SU-DHL-6 (cell line): ENCODE results near the gene THAP12.

Experiments used
- H2AFZ ChIP-seq: fragments of 200-600 bp; sonication (generic); 2 replicates; pipeline ENCODE4 v1.6.1; 2014; ENCODE audit warnings: low read depth, mild to moderate bottlenecking, moderate library complexity, mixed read lengths, antibody characterized with exemption, low read length; ENCODE audit not compliant: severe bottlenecking
- H3F3A ChIP-seq: fragments of 200-600 bp; shearing (Covaris generic); 2 replicates; pipeline ENCODE4 v1.6.0; 2016; ENCODE audit warnings: antibody characterized with exemption, mild to moderate bottlenecking; ENCODE audit not compliant: insufficient read depth
- H3K27ac ChIP-seq: fragments of 200-600 bp; sonication (generic); 2 replicates; pipeline ENCODE4 v1.5.1; 2016; ENCODE audit warnings: low read depth, mild to moderate bottlenecking, low read length, moderate library complexity, mixed read lengths
- H3K27me3 ChIP-seq: fragments of 200-600 bp; sonication (generic), shearing (Covaris generic); 2 replicates; pipeline ENCODE4 v1.6.0; 2014; ENCODE audit warnings: mild to moderate bottlenecking, low read length
- H3K36me3 ChIP-seq: fragments of 200-600 bp; sonication (generic); 2 replicates; pipeline ENCODE4 v1.6.1; 2014; ENCODE audit warnings: mild to moderate bottlenecking, low read length, mixed read lengths
- H3K4me2 ChIP-seq: fragments of 300-600, 200-600 bp; shearing (Covaris generic), sonication (generic); 2 replicates; pipeline ENCODE4 v1.6.0; 2014; ENCODE audit warnings: low read length, low read depth, mild to moderate bottlenecking; ENCODE audit not compliant: poor library complexity, severe bottlenecking
- H3K4me3 ChIP-seq: fragments of 200-600 bp; sonication (generic); 2 replicates; pipeline ENCODE4 v1.5.1; 2014; ENCODE audit warnings: antibody characterized with exemption, low read length, mild to moderate bottlenecking, mixed read lengths; ENCODE audit not compliant: insufficient read depth, poor library complexity, severe bottlenecking
- H3K79me2 ChIP-seq: fragments of 200-600 bp; sonication (generic); 2 replicates; pipeline ENCODE4 v1.6.1; 2014; ENCODE audit warnings: mild to moderate bottlenecking, low read length, moderate library complexity; ENCODE audit not compliant: insufficient read depth
- H3K9ac ChIP-seq: fragments of 200-600 bp; sonication (generic); 2 replicates; pipeline ENCODE4 v1.7.0; 2014; ENCODE audit warnings: mild to moderate bottlenecking, low read length
- H3K9me2 ChIP-seq: fragments of 200-600 bp; sonication (generic); replicated peaks from 2 replicates; pipeline ENCODE4 v1.6.1; 2014; ENCODE audit warnings: low read length; ENCODE audit not compliant: insufficient read depth
- H3K9me3 ChIP-seq: fragments of 200-600 bp; sonication (generic); 2 replicates; pipeline ENCODE4 v1.6.1; 2014; ENCODE audit warnings: low read length, mixed read lengths; ENCODE audit not compliant: insufficient read depth
- H4K20me1 ChIP-seq: fragments of 200-600 bp; sonication (generic); 2 replicates; pipeline ENCODE4 v1.6.1; 2014; ENCODE audit warnings: low read depth, mild to moderate bottlenecking, antibody characterized with exemption, low read length, moderate library complexity, mixed read lengths
- EZH2phosphoT487 ChIP-seq: fragments of 200-600 bp; sonication (generic), shearing (Covaris generic); conservative IDR thresholded peaks from 2 replicates; pipeline ENCODE4 v1.6.1; 2018; ENCODE audit warnings: mild to moderate bottlenecking, antibody characterized with exemption, low read length, moderate library complexity, mixed read lengths
- TF ChIP-seq, protein P1 (sequence below): fragments of 200-600 bp; sonication (generic); IDR thresholded peaks from one replicate; pipeline ENCODE4 v1.5.1; 2017; ENCODE audit warnings: antibody characterized with exemption, mild to moderate bottlenecking, low read length, moderate library complexity; ENCODE audit not compliant: insufficient read depth, poor library complexity, severe bottlenecking

The THAP12 gene

DNA sequence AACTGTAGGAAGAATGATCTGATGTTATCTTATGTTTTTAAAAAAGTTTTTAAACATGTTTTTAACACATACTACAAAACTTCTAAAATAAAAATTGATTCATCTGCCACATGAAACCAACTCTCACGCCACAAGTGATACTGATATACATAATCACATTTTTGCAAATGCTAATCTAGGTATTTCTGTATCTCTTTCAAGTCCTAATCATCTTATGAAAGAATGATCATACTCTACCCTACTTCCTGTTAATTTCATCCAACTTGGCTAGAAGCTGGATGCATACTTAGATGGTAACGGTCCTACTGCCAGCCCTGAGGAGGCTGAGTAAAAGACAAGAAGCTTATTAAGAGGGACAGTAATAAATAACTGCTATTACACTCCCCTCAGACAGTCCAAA lies 19.2 kb downstream of the THAP12 start:
- H3K36me3 ChIP-seq, result peaks cover 31% of the 10 kb centered on the region; the same call in 1 of the 2 replicates

DNA sequence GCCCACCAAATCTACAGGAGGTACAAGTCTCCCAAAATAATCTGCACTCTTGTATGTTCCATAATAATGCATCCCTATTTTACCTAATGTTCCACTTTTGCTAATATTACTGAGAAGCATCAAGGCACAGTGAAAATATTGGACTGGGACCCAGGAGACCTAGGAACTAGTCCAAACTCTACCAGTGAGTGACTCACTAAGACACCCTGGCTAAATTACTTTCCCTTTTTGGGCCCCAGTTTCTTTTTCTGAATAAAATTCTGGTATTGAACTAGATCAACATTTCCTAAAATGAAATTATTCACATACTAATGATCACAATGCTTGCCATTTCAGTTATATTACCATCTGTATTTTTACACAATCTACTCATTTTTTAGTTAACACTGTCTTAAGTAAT lies 19.6 kb downstream of the THAP12 start:
- Histone ChIP-seq H3K27ac (no peak overlapping the region), H2AFZ (no peak overlapping the region), H3K4me3 (no peak overlapping the region), H3K79me2 (peaks cover 44% of the 10 kb centered on the region), H3K9me2 (no peaks in the 10 kb centered on the region), H3K27me3 (no peaks in the 10 kb centered on the region), H3K36me3 (peaks cover 33% of the 10 kb centered on the region), H4K20me1 (peaks cover 8% of the 10 kb centered on the region; the same call in 1 of the 2 replicates), H3F3A (no peaks in the 10 kb centered on the region), H3K9ac (no peak overlapping the region), H3K4me2 (no peak overlapping the region), H3K9me3 (no peaks in the 10 kb centered on the region)
- TF ChIP-seq, protein P1, sequence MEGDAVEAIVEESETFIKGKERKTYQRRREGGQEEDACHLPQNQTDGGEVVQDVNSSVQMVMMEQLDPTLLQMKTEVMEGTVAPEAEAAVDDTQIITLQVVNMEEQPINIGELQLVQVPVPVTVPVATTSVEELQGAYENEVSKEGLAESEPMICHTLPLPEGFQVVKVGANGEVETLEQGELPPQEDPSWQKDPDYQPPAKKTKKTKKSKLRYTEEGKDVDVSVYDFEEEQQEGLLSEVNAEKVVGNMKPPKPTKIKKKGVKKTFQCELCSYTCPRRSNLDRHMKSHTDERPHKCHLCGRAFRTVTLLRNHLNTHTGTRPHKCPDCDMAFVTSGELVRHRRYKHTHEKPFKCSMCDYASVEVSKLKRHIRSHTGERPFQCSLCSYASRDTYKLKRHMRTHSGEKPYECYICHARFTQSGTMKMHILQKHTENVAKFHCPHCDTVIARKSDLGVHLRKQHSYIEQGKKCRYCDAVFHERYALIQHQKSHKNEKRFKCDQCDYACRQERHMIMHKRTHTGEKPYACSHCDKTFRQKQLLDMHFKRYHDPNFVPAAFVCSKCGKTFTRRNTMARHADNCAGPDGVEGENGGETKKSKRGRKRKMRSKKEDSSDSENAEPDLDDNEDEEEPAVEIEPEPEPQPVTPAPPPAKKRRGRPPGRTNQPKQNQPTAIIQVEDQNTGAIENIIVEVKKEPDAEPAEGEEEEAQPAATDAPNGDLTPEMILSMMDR, result no peak
- TF ChIP-seq EZH2phosphoT487, result no peak

More for the DNA sequence above, 19.2 kb downstream of the THAP12 start:
- Histone ChIP-seq H4K20me1 (peaks cover 8% of the 10 kb centered on the region; the same call in 1 of the 2 replicates), H3K27ac (no peak overlapping the region), H3K9me3 (no peaks in the 10 kb centered on the region), H3K4me3 (no peak overlapping the region), H3K9ac (no peak overlapping the region), H3K4me2 (no peak overlapping the region), H3K79me2 (peaks cover 48% of the 10 kb centered on the region), H3F3A (no peaks in the 10 kb centered on the region), H3K9me2 (no peaks in the 10 kb centered on the region), H2AFZ (no peak overlapping the region), H3K27me3 (no peaks in the 10 kb centered on the region)
- no peak for TF ChIP-seq EZH2phosphoT487
- TF ChIP-seq, protein P1, result no peak

DNA sequence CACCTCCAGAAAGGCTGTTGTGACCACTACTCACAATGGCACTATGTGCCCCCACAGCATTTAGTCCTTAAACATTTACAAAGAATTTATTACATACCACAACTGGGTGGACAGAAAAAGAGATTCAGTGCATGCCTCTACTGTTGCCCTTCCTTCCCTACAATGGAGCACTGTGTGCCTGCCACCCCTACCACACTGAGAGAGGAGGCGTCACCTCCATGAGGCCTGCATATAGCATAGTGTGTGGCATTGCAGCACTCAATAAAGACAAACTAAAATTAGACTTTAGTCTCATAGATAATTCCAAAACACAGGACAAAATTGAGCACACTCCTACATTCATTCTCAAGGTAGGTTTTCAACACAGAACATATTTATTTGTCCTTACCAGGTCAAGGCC lies 25.8 kb downstream of the THAP12 start:
- no peak overlapping the region for H3K4me2 ChIP-seq

More for the DNA sequence above, 25.8 kb downstream of the THAP12 start:
- Histone ChIP-seq H3K27me3 (no peaks in the 10 kb centered on the region), H3K4me3 (no peak overlapping the region), H2AFZ (no peak overlapping the region), H4K20me1 (no peaks in the 10 kb centered on the region), H3K27ac (no peak overlapping the region), H3F3A (no peaks in the 10 kb centered on the region), H3K36me3 (peaks cover 53% of the 10 kb centered on the region), H3K79me2 (peaks cover 10% of the 10 kb centered on the region; the same call in 1 of the 2 replicates), H3K9ac (no peak overlapping the region), H3K9me3 (peaks cover 9% of the 10 kb centered on the region; the same call in 1 of the 2 replicates), H3K9me2 (no peaks in the 10 kb centered on the region)
- TF ChIP-seq, protein P1, result no peak
- TF ChIP-seq EZH2phosphoT487, result no peak
